ENCODE results near the gene PDSS2.

GRCh38 chr6:107154801-107155160 lies 304.6 kb downstream of the PDSS2 start:
- no peak for TF ChIP-seq CTCF (IDR thresholded peaks at IDR 0.05; ENCODE audit: insufficient read depth, low read length, poor library complexity, severe bottlenecking)
- no peak for TF ChIP-seq EZH2phosphoT487 (conservative IDR thresholded peaks at IDR 0.05; ENCODE audit: low read length)

Measured in SU-DHL-6 (cell line).